ENCODE measurements around the gene SH2D3A. TPM values are rescaled to one million over a fixed set of nuclear protein-coding genes. Genes with fewer than 3 reads are reported as not detected.
"Not testable (repeated sequence)": the region's sequence is repeated elsewhere in the genome, so short reads cannot be mapped to it uniquely, and the experiment has no call there.

The SH2D3A gene
- total and polyA plus RNA-seq, 2 donors (not counting 3 experiments of a cell fraction or from before 2014, with no cell fraction given), result 0.04 to 0.53 TPM

DNA sequence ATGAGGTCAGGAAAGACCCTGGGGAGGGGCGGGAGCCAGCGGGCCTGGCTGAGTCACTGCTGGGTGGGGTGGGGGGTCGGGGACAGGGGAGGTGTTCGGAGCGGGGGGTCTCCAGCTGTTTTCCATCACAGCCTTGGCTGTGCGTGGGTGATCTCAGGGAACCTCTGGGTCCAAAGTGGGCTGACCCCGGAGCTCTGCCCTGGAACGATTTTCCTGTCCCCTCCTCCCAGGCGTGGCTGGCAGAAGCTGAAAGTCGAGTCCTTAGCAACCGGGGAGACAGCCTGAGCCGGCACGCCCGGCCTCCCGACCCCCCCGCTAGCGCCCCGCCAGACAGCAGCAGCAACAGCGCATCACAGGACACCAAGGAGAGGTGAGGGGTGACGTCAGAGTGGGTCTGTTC, 17.2 kb downstream of the SH2D3A start:
- peaks cover 8% of the 10 kb centered on the region for H3K79me2 ChIP-seq (ENCODE audit: control insufficient read depth, insufficient read depth, low read length)
- POLR2A ChIA-PET, result no interaction called here
- FAIRE-seq (no peak), DNase-seq (ENCODE audit: low read depth, low spot score) (no peak)
- TF ChIP-seq, protein P1, sequence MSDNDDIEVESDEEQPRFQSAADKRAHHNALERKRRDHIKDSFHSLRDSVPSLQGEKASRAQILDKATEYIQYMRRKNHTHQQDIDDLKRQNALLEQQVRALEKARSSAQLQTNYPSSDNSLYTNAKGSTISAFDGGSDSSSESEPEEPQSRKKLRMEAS (IDR thresholded peaks at IDR 0.05; ENCODE audit: insufficient read depth, insufficient read length), result no peak
- no peak for TF ChIP-seq MYC (IDR thresholded peaks at IDR 0.05; ENCODE audit: low read depth, low read length)
- no peak for TF ChIP-seq POLR2AphosphoS5 (IDR thresholded peaks at IDR 0.05; ENCODE audit: insufficient read depth, low read depth, low read length)
- TF ChIP-seq, protein P2, sequence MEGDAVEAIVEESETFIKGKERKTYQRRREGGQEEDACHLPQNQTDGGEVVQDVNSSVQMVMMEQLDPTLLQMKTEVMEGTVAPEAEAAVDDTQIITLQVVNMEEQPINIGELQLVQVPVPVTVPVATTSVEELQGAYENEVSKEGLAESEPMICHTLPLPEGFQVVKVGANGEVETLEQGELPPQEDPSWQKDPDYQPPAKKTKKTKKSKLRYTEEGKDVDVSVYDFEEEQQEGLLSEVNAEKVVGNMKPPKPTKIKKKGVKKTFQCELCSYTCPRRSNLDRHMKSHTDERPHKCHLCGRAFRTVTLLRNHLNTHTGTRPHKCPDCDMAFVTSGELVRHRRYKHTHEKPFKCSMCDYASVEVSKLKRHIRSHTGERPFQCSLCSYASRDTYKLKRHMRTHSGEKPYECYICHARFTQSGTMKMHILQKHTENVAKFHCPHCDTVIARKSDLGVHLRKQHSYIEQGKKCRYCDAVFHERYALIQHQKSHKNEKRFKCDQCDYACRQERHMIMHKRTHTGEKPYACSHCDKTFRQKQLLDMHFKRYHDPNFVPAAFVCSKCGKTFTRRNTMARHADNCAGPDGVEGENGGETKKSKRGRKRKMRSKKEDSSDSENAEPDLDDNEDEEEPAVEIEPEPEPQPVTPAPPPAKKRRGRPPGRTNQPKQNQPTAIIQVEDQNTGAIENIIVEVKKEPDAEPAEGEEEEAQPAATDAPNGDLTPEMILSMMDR (IDR thresholded peaks at IDR 0.05; ENCODE audit: extremely low read depth in 1 of 2, insufficient read depth in 1 of 2, low read depth in 1 of 2, low read length in 2 of 2), result no peak
- no peak for TF ChIP-seq JUN (IDR thresholded peaks at IDR 0.05; ENCODE audit: borderline replicate concordance, insufficient read depth, insufficient read length, low read depth)
- TF ChIP-seq GATA2 (IDR thresholded peaks at IDR 0.05; ENCODE audit: insufficient read depth, insufficient read length, low read depth, low read length), result no peak
- no peak for TF ChIP-seq EZH2 (IDR thresholded peaks at IDR 0.05; ENCODE audit: borderline replicate concordance, low read depth, low read length, severe bottlenecking)
- no peak for TF ChIP-seq FOS (IDR thresholded peaks at IDR 0.05; ENCODE audit: borderline replicate concordance, insufficient read depth, low read length)
- no peak for TF ChIP-seq POLR2A (IDR thresholded peaks at IDR 0.05; ENCODE audit: low read depth, low read length)
- peaks cover 14% of the 10 kb centered on the region for H3K4me1 ChIP-seq (ENCODE audit: control insufficient read depth, extremely low read depth, insufficient read depth, low read length)
- dilution Hi-C loops (cut with MboI; ENCODE audit: extremely low pct_ligation_motif_present, low sequenced_read_pairs), result no loop called here
- H3K27me3 ChIP-seq (ENCODE audit: control insufficient read depth in 2 of 2, insufficient read depth in 2 of 2, low read length in 2 of 2), result no peaks in the 10 kb centered on the region
- no peaks in the 10 kb centered on the region for H4K20me1 ChIP-seq (replicated peaks; ENCODE audit: control insufficient read depth, extremely low read depth, insufficient read depth, low read length)
- no peaks in the 10 kb centered on the region for H3K9me1 ChIP-seq (replicated peaks; ENCODE audit: control insufficient read depth, extremely low read depth, insufficient read depth, low read length)
- CTCF ChIA-PET, result interaction anchor here (1.0 kb wide), 1 partner anchor 11 kb away, joined by 4 read pairs; no protein-coding TSS in a partner anchor
- H2AFZ ChIP-seq (ENCODE audit: low read depth, low read length), result no peak overlapping the region
- no peaks in the 10 kb centered on the region for H3K9me3 ChIP-seq (replicated peaks; ENCODE audit: control insufficient read depth, insufficient read depth, low read length)
- no peak overlapping the region for H3K4me2 ChIP-seq (ENCODE audit: insufficient read depth, low read length)
- no peak overlapping the region for H3K4me3 ChIP-seq (replicated peaks in 1 of 3; ENCODE audit: insufficient read depth in 1 of 3, low read depth in 1 of 3, low read length in 3 of 3)
- H3K36me3 ChIP-seq (ENCODE audit: control insufficient read depth in 2 of 2, extremely low read depth in 1 of 2, insufficient read depth in 2 of 2, low read length in 2 of 2), result peaks cover 9 to 26% of the 10 kb centered on the region in 2 experiments
- no peak overlapping the region for H3K27ac ChIP-seq (ENCODE audit: insufficient read depth, low read depth, low read length)
- no peak overlapping the region for H3K9ac ChIP-seq (replicated peaks; ENCODE audit: extremely low read depth, insufficient read depth, low read length)
- intact Hi-C loops (cut with micrococcal nuclease), result no loop called here
- BruUV-seq (replicated peaks), result no TSS peak

DNA sequence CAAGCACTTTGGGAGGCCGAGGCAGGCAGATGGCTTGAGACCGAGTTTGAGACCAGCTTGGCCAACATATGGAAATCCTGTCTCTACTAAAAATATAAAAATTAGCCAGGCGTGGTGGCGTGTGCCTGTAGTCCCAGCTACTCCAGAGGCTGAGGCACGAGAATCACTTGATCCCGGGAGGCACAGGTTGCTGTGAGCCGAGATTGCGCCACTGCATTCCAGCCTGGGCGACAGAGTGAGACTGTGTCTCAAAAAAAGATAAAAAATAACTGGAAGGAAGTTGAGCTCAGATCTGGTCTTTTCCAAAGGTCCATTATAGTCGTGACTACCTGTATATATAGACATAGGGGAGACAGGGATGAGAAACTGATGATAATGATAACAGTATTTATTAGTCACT, 18.7 kb downstream of the SH2D3A start:
- dilution Hi-C loops (cut with MboI; ENCODE audit: extremely low pct_ligation_motif_present, low sequenced_read_pairs); H3K4me3 ChIP-seq (replicated peaks in 1 of 3; ENCODE audit: insufficient read depth in 1 of 3, low read depth in 1 of 3, low read length in 3 of 3); H3K9me3 ChIP-seq (replicated peaks; ENCODE audit: control insufficient read depth, insufficient read depth, low read length); H2AFZ ChIP-seq (ENCODE audit: low read depth, low read length); H3K4me2 ChIP-seq (ENCODE audit: insufficient read depth, low read length); DNase-seq (ENCODE audit: low read depth, low spot score); BruUV-seq (replicated peaks); CTCF ChIA-PET; H3K27ac ChIP-seq (ENCODE audit: insufficient read depth, low read depth, low read length); POLR2A ChIA-PET; FAIRE-seq; H3K9me1 ChIP-seq (replicated peaks; ENCODE audit: control insufficient read depth, extremely low read depth, insufficient read depth, low read length); H3K9ac ChIP-seq (replicated peaks; ENCODE audit: extremely low read depth, insufficient read depth, low read length); intact Hi-C loops (cut with micrococcal nuclease); H3K27me3 ChIP-seq (ENCODE audit: control insufficient read depth in 2 of 2, insufficient read depth in 2 of 2, low read length in 2 of 2); H3K79me2 ChIP-seq (ENCODE audit: control insufficient read depth, insufficient read depth, low read length); H4K20me1 ChIP-seq (replicated peaks; ENCODE audit: control insufficient read depth, extremely low read depth, insufficient read depth, low read length): not testable (repeated sequence)
- Histone ChIP-seq H3K36me3 (ENCODE audit: control insufficient read depth in 2 of 2, extremely low read depth in 1 of 2, insufficient read depth in 2 of 2, low read length in 2 of 2) (peaks cover 9 to 33% of the 10 kb centered on the region in 2 experiments), H3K4me1 (ENCODE audit: control insufficient read depth, extremely low read depth, insufficient read depth, low read length) (peaks cover 27% of the 10 kb centered on the region)
